GM12892 (cell line): ENCODE results near the gene SLC8A2.

ENCODE experiments used
- POLR2A ChIP-seq: IDR thresholded peaks from 2 replicates; pipeline ENCODE4 v1.6.1; 2011; ENCODE audit warnings: low read depth, low read length, control low read depth
- POLR2AphosphoS5 ChIP-seq: IDR thresholded peaks from 2 replicates; pipeline ENCODE4 v1.6.1; 2011; ENCODE audit warnings: low read depth, low read length, control low read depth
- TAF1 ChIP-seq: IDR thresholded peaks from 2 replicates; pipeline ENCODE4 v1.6.1; 2011; ENCODE audit warnings: low read depth, mild to moderate bottlenecking, control low read depth, low read length, borderline replicate concordance

GRCh38 chr19:47492571-47493377, 21.1 kb upstream of the SLC8A2 start:
- no peak for TF ChIP-seq POLR2AphosphoS5
- no peak for TF ChIP-seq POLR2A
- no peak for TF ChIP-seq TAF1
